ENCODE measurements around the gene SCO1. TPM values are rescaled to one million over a fixed set of nuclear protein-coding genes. Genes with fewer than 3 reads are reported as not detected.

SCO1 gene
- total RNA-seq, 1 donor from 2014 or later: 48.5 TPM

Other genes with a start within 250 kb of the SCO1 start
- gene MYH4, start 228.0 kb downstream of the SCO1 start, total RNA-seq: not detected in 2 replicates
- not detected in 2 replicates for gene MYH1, start 179.0 kb downstream of the SCO1 start, total RNA-seq
- not detected in 2 replicates for gene MYH2, start 147.9 kb downstream of the SCO1 start, total RNA-seq
- 0.30 TPM in 1 of 2 replicates, not detected in the other for gene MYH3, start 40.2 kb downstream of the SCO1 start, total RNA-seq
- 13.3 and 18.9 TPM in 2 replicates for gene ADPRM, start 61 bp upstream of the SCO1 start, total RNA-seq
- 1.6 and 1.9 TPM in 2 replicates for gene TMEM220, start 32.5 kb upstream of the SCO1 start, total RNA-seq
- gene TMEM238L, start 106.6 kb upstream of the SCO1 start, total RNA-seq: not detected in 2 replicates
- gene PIRT, start 140.6 kb upstream of the SCO1 start, total RNA-seq: not detected in 2 replicates

All from renal cortical epithelial cell (primary cell).